T-helper 2 cell treated with Interferon-gamma antibody and Interleukin-4, amounts not matched to agents 100 ng/mL and 5 ng/mL, for 36 hours (primary cell): Measurements from ENCODE around the gene HLA-F. TPM values are rescaled to one million over a fixed set of nuclear protein-coding genes. Genes with fewer than 3 reads are reported as not detected.

ENCODE experiments used
- intact Hi-C: fragments of 100-400 bp; cut with micrococcal nuclease; formaldehyde crosslinking; loops from one replicate; pipeline ENCODE4 v1.15.1; 2023
- total RNA-seq: library from RNA; stranded (reverse); gene quantifications from 2 replicates; pipeline ENCODE4 v1.2.3, GENCODE V29; 2022

HLA-F gene
- 285 and 293 TPM in 2 replicates for total RNA-seq

- intact Hi-C loops = loop anchor here (5.0 kb wide), 2 partner anchors 71 to 219 kb away; partner anchors contain the start of gene HLA-A
These were observed at the start of gene HLA-F for GRCh38 chr6:29723262-29723665. Gene HLA-F, plus strand, starts transcription at chr6:29723434. Its CDS starts 30 bp downstream, at chr6:29723464.

DNA sequence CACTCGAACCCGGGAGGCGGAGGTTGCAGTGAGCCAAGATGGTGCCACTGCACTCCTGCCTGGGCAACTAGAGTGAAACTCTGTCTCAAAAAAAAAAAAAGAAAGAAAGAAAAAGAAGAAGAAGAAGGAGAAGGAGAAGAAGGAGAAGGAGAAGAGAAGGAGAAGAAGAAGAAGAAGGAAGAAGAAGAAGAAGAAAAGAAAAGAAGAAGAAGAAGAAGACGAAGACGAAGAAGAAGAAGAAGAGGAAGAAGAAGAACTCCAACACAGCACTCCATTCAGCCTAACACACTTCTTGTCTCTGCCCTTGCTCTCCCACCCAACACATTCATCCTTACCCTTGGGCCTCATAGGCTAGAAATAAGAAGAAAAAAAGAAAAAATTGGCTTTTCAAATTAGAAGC, 49.2 kb upstream of the HLA-F start:
- intact Hi-C loops = no loop called here

DNA sequence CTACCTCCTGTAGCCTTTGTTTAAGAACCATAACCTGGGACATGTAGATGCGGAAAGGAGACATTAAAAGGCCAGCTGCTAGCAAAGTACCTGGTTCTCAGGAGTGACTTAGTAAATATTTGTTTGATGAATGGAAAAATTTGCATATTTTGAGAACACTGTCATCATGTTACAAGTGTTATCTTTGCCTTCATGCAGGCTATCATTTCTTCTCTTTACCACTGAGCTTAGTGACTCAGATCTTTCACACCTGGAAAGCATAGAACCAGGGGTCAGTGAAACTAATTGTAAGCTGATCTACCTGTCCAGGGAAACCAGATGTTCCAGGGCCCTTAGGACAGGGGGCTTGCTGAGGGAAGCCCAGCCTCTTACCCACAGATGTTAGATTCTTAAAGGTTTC, 47.7 kb upstream of the HLA-F start:
- intact Hi-C loops = no loop called here

DNA sequence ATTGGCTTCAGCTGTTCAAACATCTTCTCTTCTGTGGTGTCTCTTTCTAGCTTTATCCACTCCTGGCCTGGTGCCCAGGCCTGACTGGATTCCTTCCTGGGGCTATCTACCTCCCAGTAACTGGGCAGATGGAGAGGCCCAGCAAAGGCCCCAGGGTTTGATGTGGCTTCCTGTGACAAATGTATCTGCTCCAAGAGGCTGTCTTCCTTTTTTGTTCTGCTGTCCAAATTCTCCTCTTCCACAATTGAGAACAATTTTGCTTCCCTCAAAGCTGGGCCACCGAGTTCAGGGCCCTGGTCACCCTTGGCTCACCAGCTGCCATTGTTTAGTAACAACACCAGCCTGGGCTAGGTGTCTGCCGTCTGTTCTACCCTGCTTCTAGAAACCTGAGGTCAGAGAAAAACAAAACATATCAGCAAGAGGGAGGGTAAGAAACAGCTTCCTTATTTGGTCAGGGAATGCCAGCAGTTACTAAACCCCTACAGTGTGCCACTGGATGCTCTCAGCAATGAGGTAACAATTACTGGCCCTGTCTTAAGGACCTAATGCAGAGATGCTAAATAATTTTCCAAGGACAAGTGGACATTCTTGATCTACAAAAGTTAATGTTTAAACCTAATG, 46.1 kb upstream of the HLA-F start:
- intact Hi-C loops = no loop called here

DNA sequence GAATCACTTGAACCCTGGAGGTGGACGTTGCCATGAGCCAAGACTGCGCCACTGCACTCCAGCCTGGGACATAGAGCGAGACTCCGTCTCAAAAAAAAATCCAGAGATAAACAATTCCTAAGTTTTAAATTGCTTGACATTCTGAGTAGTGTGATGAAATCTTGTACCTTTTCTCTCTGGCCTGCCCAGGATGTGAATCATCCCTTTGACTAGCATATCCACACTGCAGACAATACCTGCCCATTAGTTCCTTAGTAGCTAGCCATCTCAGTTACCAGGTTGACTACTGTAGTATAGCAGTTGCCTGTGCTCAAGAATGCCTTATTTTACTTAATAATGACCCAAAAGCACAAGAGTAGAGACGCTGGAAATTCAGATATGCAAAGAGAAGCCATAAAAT, 45.1 kb upstream of the HLA-F start:
- intact Hi-C loops = no loop called here

GRCh38 chr6:29679962-29680361, 43.3 kb upstream of the HLA-F start:
- intact Hi-C loops = no loop called here

- intact Hi-C loops = no loop called here
These were observed 42.8 kb upstream of the HLA-F start for GRCh38 chr6:29680416-29680815.

GRCh38 chr6:29680904-29681303, 42.3 kb upstream of the HLA-F start, which contains the start of gene ZFP57:
Gene ZFP57, minus strand, starts transcription at chr6:29681152. Its CDS starts 4,149 bp downstream, at chr6:29677003.
- intact Hi-C loops = no loop called here

DNA sequence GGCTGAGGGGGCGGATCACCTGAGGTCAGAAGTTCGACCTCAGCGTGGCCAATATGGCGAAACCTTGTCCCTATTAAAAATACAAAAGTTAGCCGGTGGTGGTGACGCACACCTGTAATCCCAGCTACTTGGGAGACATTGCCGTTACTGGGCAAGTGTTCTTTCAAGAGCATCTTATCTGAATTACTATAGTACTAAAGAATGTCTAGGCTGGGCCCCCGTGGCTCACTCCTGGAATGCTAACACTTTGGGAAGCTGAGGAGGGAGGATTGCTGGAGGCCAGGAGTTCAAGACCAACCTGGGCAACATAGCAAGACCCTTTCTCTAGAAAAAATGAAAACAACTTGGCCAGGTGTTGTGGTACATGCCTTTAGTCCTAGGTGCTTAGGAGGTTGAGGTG, 41.4 kb upstream of the HLA-F start:
- intact Hi-C loops = no loop called here

DNA sequence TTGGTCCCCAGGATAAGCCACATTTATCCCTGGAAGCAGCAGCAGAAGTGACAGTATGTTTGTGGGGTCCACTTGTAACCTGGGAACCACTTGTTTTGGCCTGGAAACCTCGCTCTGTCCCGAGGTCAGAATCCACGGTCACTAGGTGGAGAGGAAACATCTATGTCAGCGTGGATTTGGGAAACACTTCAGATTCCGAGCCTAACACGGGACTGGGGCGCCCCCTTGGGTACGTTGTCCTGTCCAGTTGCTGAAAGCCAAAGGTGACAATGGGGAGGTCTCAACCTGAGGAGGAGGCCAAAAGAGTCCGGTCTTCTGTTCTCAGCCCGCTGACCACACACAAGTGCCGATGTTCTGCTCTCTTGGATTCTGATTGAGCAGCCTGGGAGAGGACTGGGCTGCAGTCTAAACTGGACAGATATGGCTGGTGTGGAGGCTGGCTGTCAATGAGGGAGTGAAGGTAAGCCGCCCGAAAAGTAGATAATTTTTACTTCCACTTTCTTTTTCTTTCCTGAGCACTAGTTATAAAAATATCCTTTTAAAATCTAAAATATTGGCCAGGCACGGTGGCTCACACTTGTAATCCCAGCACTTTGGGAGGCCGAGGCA, 37.4 kb upstream of the HLA-F start:
- intact Hi-C loops = no loop called here

DNA sequence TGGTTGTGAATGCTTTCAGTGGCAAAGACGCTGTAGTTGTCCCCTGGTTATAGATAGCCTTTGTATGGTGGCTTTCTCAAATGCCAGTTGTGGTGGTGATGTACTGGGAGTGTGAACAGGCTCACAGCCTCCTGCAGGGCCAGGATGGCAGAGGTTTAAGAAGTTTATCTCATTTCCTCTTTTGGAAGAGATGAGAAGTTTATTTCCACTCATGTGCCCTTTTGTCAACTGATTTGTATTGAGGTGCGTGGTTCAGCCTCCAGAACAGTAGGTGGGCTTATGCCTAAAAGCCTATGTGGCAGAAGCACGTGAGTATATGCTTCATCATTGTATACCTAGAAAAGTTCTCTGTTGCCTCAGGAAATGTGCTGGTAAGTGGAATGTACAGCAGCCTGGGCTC, 28.6 kb upstream of the HLA-F start:
- intact Hi-C loops = no loop called here

DNA sequence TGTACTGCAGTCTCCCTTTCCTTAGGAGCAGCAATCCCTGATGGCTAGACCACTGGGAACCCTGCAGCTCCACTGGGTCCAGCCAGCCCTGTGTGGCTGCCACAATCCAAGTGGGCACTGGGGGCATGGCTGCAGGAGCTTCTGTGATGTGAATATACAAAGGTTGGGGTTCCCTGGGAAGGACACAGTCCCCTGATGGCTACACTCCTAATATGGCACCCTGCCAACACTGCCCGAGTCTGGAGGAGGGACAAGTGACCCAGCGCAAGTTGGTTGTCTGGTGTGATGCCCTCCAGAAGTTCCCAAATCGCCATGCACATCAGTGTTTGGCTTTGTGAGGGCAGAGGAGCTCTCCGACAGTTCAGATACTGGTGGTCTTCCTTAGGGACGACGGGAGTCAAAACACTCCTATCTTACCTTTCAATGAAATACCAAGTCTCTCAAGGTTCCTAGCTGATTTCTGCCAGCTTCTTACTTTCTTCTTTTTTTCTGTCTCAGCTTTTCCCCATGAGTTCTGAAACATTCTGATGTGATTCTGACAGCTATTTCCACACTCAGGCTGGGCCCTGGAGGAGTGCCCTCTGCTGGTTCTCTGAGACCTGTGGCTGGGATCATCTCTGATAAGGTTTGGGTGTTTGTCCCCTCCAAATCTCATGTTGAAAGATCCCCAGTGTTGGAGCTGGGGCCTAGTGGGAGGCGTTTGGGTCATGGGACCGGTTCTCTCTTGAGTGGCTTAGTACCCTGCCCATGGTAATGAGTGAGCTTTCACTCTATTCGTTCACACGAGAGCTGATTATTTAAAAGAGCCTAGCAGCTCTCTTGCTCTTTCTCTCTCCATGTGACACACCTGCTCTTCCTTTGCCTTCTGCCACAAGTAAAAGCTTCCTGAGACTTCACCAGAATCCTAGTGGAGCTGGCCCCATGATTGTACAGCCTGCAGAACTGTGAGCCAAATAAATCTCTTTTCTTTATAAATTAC, 26.8 kb upstream of the HLA-F start:
- intact Hi-C loops = no loop called here

- intact Hi-C loops = loop anchor here (1.0 to 10.0 kb wide), 4 partner anchors 36 to 362 kb away; partner anchors contain the start of genes POLR1H and PPP1R11
These were observed 20.6 kb upstream of the HLA-F start for GRCh38 chr6:29702519-29703103.

DNA sequence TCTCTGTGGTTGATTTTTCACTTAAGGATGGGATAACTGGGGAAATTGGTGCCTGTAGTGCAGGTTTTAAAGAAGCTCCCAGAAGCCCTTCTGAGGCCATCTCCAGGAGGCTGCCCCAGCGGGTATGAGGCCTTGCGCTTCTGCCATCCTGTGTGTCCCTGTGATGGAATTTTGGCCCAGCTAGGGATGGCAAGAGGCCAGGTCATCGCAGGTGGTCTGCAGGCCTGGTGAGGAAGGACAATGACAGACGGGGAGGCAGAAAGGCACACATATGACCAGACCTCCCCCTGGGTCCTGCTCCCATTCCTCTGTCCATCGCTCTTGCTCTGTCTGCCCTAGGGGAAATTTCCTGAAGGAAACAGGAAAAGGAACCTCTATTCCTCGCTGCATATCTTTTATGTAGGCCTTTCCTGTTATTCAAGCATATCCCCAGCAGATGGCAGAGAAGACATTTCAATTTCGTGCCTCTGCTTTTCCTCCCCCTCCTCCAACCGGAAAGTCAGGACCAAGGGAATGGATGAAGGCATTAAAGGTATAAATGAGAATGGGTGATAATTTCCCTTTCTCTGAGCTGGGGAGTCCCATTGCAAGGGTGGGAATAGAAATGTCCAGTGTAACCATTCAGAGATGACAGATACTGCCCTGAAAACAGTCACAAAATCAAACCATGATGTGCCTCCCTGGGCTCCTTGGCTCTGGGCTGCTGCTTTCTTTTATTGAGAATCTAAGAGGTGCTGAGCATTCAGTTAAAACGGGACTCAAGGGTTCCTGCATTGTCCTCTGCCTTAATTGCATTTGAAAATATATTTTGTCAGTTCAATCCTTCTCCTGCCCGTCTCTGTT, 17.6 kb upstream of the HLA-F start:
- intact Hi-C loops = loop anchor here (5.0 to 10.0 kb wide), 2 partner anchors 262 to 359 kb away; partner anchors contain the start of genes POLR1H and PPP1R11

GRCh38 chr6:29708432-29709179, 14.6 kb upstream of the HLA-F start:
- intact Hi-C loops = loop anchor here (1.0 to 10.0 kb wide), 5 partner anchors 41 to 356 kb away; partner anchors contain the start of genes POLR1H and PPP1R11

- intact Hi-C loops = loop anchor here (1.0 to 10.0 kb wide), 4 partner anchors 44 to 356 kb away; partner anchors contain the start of genes POLR1H and PPP1R11
These were observed 14.0 kb upstream of the HLA-F start for GRCh38 chr6:29709188-29709587.

DNA sequence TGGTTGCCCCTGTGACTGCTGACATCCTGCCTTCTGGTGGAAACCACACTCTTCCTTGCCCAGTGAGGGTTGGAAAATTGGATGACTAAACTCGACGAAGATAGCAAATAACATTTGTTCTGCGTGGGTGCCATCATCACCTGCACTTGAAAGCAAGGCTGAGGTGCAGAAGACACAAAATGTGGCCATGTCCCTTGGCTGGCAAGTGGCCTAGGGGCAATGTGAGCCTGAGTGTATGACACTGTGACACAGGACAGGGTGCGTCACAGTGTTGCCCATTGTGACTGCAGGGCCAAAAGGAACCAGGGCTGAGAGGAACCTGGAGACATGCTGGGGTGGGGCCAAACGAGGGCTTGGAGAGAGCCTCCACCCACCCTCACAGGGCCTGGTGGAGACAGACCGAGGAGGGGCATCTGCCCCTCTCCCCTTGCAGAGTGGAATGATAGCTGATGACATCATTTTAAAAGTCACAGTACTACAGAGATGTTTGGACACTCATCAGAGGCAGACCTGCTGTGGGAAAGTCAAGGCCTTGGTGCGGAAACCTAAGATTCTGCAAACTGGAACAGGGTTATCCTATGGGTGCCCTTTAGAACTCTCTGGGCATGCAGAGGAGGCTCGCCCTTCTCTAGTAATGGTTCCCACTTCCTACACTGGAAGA, 12.8 kb upstream of the HLA-F start:
- intact Hi-C loops = no loop called here

GRCh38 chr6:29720863-29721262, 2.4 kb upstream of the HLA-F start:
- intact Hi-C loops = loop anchor here (5.0 kb wide), 2 partner anchors 69 to 221 kb away; partner anchors contain the start of gene HLA-A
